HG03060 (cell line): ENCODE data around the gene VSTM2A.

Source experiments
- ATAC-seq: cut with Tn5 transposase; IDR thresholded peaks from one replicate; pipeline ENCODE4 v1.9.1; 2021; ENCODE audit warnings: low read depth, moderate number of reproducible peaks; ENCODE audit not compliant: unreplicated experiment

VSTM2A gene

DNA sequence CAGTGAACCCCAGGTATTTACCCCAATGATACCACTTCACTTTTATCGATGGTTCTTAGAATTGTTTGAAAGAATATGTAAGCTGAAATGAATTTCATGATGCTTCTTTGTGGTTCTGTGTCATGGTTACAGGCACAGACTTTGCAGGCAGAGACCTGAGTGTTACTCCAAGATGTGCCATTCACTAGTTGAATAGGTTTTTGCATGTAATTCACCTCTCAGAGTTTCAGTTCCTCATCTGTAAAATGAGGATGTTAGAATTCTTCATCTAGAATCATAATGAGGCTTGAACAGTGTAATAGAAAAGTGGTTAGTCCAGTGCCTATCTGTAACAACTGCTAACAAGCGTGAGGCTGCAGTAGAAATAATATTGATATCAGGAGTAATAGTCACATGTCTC, 54.6 kb downstream of the VSTM2A start:
- ATAC-seq = peak; percentile 99

DNA sequence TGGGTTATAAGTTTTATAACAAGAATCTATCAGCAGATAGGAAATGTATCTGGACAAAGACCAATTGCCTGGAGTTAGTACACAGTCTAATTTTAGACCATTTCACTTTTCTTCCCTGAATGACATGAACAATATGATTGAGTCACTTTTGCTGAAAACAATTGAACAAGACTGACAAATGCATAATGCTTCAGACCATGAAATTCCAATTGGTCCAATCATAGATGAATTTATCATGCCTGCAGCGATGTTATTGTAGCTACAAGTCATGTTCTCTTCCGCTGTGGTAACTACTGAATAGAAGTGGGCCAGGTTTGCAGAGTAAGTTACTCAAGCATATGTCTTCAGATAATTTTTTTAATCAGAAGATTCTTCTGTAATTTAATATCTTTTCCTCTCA, 73.4 kb downstream of the VSTM2A start:
- no peak for ATAC-seq
